Ovary (tissue), 3 donors: Measurements from ENCODE around the gene EEF1AKMT3.

Experiments used
- EP300 ChIP-seq: sonication (generic); formaldehyde crosslinking; IDR thresholded peaks from one replicate; pipeline ENCODE4 v1.6.1; 2017; ENCODE audit warnings: antibody characterized with exemption
- POLR2A ChIP-seq: fragments of 450-650 bp; IDR thresholded peaks from one replicate; pipeline ENCODE4 v1.6.1; 2017; ENCODE audit warnings: antibody characterized with exemption, mild to moderate bottlenecking, moderate library complexity
- TF ChIP-seq, protein P1 (sequence below), 3 donors: fragments of 450-650 bp in 2 of 3; fragments of 200-600 bp in 1 of 3; IDR thresholded peaks; one replicate each; pipeline versions ENCODE4 v1.5.1 to v1.8.0; 2016 to 2022; ENCODE audit warnings: antibody characterized with exemption in 3 of 3, mild to moderate bottlenecking in 1 of 3
- donor health status: DM: no; HTN: no; CAD: no.

GRCh38 chr12:57810450-57810849 is 38.0 kb downstream of the EEF1AKMT3 start:
- TF ChIP-seq, protein P1, sequence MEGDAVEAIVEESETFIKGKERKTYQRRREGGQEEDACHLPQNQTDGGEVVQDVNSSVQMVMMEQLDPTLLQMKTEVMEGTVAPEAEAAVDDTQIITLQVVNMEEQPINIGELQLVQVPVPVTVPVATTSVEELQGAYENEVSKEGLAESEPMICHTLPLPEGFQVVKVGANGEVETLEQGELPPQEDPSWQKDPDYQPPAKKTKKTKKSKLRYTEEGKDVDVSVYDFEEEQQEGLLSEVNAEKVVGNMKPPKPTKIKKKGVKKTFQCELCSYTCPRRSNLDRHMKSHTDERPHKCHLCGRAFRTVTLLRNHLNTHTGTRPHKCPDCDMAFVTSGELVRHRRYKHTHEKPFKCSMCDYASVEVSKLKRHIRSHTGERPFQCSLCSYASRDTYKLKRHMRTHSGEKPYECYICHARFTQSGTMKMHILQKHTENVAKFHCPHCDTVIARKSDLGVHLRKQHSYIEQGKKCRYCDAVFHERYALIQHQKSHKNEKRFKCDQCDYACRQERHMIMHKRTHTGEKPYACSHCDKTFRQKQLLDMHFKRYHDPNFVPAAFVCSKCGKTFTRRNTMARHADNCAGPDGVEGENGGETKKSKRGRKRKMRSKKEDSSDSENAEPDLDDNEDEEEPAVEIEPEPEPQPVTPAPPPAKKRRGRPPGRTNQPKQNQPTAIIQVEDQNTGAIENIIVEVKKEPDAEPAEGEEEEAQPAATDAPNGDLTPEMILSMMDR (IDR thresholded peaks at IDR 0.05): no peak
- TF ChIP-seq POLR2A (no peak), EP300 (no peak)
